GM12872 (cell line): ENCODE results near the gene LILRB2.
"Not testable (repeated sequence)": the region's sequence is repeated elsewhere in the genome, so short reads cannot be mapped to it uniquely, and the experiment has no call there.

ENCODE experiments used
- TF ChIP-seq, protein P1 (sequence below): IDR thresholded peaks from 3 replicates; pipeline ENCODE4 v1.5.1; 2011; ENCODE audit warnings: low read depth, mild to moderate bottlenecking, low read length, moderate library complexity; ENCODE audit not compliant: insufficient read depth

Gene LILRB2

DNA sequence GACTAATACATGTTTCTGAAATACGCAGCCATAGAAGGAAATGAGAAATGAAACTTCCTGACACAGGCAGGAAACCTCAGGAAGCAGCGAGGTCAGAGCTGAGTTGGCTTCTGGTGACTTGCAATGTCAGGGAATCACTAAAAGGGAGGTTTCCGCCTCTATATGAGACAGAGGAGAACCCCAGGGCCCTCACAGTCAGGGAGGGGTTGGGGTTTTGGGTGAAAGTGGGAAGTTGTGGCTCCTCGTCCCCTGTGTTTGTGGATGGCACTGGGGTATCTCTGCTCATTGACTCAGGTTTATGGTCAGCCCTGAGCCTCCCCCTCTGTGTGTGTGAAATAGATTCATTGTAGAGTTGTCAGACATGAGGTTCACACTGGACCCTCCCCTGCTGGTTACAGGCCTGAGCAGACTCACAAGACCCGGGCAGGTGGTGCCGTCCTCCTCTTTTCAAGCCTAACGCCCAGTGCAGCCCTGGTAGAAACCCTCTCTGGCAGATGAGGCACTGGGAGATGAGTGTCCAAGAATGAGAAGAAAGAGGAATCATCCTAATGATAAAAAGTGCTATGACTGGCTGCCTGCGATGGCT lies 32.8 kb downstream of the LILRB2 start:
- TF ChIP-seq, protein P1, sequence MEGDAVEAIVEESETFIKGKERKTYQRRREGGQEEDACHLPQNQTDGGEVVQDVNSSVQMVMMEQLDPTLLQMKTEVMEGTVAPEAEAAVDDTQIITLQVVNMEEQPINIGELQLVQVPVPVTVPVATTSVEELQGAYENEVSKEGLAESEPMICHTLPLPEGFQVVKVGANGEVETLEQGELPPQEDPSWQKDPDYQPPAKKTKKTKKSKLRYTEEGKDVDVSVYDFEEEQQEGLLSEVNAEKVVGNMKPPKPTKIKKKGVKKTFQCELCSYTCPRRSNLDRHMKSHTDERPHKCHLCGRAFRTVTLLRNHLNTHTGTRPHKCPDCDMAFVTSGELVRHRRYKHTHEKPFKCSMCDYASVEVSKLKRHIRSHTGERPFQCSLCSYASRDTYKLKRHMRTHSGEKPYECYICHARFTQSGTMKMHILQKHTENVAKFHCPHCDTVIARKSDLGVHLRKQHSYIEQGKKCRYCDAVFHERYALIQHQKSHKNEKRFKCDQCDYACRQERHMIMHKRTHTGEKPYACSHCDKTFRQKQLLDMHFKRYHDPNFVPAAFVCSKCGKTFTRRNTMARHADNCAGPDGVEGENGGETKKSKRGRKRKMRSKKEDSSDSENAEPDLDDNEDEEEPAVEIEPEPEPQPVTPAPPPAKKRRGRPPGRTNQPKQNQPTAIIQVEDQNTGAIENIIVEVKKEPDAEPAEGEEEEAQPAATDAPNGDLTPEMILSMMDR: no peak

DNA sequence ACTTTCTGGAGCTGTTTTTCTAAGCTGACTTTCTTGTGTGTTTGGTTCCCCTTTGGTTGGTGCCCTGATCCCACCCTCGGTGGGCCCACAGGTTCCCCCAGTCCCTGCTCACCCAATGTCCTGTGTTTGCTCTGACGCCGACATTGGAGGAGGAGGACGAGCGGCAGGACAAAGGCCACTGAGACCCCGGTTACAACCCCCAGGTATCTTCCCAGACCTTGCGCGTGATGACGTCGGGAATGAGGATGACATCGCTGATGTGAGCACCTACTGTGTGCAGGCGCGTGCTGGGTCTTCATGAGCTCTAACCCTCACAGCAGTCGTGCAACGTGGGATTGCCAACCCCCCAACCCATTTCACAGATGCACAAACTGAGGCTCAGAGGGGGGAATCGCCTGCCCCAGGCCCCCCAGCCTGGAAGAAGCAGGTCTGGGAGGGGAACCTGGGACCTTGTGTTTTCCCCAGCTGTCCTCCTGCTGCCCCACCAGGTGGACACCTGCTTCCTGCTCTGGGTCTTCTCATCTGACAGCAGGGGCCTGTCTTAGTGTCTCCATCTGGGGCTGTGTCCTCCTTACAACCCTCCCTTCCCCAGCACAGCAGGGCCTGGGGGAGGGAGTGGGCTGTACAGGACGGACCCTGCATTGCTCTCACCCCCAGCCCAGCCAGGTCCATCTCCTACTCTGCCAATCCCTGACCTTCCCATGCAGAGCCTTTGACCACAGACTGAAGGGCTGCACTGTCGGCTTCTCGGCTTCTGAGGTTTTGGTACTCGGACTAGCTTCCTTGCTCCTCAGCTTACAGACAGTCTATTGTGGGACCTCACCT lies 33.6 kb downstream of the LILRB2 start:
- TF ChIP-seq, protein P1: no peak

DNA sequence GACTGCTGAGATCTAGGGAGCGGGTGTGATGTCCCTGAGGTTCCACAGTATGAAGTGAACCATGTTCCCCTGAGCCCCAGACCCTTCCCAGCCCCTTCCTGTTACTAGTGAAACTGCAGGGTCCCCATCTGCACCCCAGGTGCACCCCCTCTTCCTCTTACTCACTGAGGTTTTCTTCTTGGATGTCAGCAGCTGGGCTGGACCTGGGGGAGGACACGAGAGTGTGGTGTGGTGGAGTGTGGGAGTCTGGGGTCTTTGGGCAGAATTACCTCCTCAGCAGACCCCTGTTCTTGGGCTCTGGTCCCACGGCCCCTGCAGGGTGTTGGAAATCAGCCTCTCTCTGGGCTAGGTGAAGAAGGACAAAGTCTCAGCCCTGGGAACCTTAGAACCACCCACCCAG lies 35.0 kb downstream of the LILRB2 start:
- TF ChIP-seq, protein P1: no peak

DNA sequence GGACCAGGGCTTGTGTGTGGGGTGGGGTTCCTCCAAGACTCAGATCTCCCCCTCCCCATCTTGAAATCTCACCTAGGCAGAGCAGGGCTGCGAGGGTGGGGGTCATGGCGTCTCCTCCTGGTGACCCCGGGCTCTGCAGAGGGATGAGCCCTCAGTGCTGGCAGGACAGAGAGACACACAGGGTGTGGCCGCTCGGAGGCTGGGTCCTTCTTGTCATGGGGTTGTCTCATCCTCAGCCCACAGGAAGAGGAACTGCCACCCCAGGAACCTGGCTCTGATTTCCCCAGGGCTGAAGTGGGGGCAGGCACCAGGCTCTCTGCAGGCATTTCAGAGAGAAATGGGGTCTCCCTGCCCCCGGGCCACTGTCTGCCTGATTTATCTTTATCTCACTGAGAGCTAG lies 38.3 kb downstream of the LILRB2 start, which contains the start of gene LILRA6:
TSS of gene LILRA6 (minus strand) at position 145 of the 400 bp plus-strand sequence.
- TF ChIP-seq, protein P1: not testable (repeated sequence)

DNA sequence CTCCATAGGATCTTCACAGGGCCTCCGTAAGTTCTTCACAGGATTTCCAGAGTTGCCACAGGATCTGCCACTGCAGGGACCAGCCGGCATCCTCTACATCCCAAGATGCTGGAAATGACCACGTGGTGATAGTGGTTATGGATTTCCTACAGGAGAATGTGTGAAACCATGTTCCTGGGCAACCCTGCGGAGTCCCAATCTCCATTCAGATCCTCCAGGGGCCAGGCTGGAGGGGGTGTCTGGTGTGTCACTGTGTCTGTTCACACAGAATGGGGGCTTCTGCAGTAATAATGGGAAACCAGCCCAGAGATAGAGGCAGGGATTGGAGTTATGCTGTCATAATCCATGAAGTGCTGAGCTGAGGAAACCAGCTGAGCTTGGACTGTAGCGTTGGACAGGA lies 47.0 kb downstream of the LILRB2 start:
- TF ChIP-seq, protein P1: no peak

DNA sequence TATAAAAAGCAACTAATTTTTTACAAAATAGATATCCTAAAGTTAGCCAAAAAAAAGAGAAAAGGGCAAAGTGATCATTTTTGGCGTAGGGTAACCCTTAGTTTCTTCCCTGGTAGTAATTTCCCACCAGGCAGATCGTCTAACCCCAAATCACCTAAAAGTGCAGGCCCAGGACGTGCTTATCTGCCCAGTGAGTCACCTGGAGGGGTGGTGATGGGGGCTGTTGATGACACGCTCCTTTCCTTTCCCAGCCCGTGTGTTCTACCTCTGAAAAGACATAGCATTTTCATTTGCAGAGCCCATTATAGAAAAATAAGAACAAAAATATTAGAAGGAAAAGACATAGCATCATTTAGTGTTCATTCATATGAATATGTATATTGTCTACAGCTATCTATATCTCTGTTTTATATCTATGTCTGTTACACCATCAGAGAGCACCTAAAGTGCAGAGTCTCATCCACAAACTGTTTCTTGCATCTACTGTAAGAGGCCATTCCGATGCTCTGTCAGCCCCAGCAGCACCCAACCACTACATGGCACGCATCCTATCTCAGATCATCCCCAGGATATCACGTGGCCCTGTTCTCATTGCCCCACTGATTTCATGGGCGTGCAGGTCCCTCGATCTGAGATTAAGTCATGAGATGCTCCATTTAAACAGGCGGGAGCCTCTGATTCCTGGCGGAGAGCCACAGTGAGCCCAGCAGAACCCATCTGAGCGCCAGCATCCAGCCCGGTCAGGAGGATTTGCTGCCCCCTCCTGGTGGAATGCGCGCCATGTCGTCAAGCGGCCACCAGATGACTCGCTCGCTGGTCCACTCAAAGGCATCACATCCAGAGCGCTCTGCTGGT lies 49.6 kb downstream of the LILRB2 start:
- TF ChIP-seq, protein P1: peak; percentile 99

DNA sequence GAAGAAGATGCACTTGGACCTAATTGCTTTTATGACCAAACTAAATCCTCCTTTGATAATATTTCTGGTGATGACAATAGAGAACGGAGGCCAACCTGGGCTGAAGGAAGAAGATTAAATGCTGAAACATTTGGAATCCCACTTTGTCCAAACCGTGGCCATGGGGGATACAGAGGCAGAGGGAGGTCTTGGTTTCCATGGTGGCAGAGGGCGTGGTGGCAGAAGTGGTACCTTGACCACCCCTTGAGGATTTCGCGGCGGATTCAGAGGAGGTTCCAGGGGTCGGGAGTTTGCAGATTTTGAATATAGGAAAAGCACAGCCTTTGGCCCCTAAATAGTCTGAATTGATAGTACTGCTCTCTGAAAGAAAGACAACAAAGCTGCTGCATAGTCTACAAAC lies 50.9 kb downstream of the LILRB2 start:
- TF ChIP-seq, protein P1: no peak
